Stimulated activated CD4-positive, alpha-beta T cell treated with anti-CD3 and anti-CD28 coated beads, Interleukin-2, amount 100 ng/mL, for 24 hours (primary cell): ENCODE data around the gene HMGXB4.

ENCODE experiments used
- DNase-seq, 2 donors: peaks; one replicate each; pipeline ENCODE4 v3.0.0-alpha.2; 2020

The HMGXB4 gene

DNA sequence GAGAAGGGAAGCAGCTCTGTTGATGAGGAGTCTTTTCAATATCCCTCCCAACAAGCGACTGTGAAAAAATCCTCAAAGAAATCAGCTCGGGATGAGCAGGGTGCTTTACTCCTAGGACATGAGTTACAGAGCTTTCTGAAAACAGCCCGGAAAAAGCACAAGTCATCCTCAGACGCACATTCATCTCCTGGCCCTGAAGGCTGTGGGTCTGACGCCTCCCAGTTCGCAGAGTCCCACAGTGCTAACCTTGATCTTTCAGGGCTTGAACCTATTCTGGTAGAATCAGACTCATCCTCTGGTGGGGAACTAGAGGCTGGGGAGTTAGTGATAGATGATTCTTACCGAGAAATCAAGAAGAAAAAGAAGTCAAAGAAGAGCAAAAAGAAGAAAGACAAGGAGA is 7.7 kb downstream of the HMGXB4 start:
- no peak for DNase-seq

DNA sequence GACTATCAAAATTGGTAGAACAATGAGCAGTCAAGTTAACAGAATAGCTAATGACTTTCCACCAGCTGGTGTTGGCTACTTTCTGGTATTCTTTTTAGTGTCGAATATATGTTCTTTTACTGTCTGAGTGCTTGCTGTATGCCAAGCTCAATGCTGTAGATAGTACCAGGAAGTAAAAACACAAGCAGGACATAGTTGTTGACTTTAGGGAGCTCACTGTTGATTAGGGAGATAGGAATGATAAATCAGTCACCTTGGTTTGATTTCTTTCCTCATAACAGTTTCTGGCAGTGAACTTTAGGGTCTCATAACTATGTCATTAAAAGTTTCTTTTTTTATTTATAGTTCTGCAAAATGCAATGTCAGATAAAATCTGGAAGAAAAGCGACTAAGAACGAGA is 9.0 kb downstream of the HMGXB4 start:
- no peak for DNase-seq

DNA sequence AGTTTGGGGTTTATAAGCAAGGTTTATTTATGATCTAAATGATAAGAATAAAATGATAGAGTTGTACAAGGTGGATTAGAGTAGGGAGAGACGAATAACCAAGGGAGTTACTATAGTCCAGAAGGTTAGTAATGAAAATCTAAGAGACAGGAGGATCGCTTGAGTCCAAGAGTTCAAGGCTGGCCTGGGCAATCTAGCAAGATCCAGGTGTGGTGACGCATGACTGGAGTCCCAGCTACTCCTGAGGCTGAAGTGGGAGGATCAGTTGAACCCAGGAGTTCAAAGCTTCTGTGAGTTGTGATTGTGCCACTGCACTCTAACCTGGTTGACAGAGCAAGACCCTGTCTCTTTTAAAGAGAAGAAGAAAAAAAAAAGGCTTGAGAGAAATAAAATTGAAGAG is 12.3 kb downstream of the HMGXB4 start:
- no peak for DNase-seq

DNA sequence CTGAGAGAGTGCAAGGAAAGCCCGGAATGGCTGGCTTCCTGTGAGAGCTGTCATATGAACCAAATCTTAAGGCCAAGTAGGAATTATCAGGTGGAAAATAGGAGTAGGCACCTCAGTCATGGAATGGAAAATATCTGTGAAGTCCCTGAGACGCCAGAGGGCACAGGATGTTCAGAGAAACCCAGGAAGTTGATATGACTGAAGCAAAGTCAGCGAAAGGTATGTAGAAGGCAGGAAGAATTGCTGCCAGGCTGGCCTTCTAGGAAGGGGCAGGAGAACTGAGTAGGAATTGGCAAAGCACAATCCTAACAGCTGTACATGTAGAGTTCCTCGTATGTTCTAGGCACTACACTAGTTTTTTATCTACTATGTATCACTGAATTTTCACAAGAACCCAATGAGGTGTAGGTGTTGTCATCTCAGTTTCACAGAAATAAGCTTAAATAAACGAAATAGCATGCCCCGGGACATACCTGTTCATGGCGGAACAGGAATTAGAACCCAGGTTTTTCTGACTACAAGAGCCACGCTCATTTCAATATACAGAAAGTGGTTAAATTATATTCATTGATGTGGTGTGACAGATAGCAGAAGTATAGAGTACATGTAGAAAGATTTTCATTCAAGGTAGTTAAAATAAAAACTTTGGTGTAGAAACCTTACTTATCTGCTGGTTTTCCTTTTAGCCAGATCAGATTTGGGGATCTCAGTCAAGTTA is 17.0 kb downstream of the HMGXB4 start:
- no peak for DNase-seq

DNA sequence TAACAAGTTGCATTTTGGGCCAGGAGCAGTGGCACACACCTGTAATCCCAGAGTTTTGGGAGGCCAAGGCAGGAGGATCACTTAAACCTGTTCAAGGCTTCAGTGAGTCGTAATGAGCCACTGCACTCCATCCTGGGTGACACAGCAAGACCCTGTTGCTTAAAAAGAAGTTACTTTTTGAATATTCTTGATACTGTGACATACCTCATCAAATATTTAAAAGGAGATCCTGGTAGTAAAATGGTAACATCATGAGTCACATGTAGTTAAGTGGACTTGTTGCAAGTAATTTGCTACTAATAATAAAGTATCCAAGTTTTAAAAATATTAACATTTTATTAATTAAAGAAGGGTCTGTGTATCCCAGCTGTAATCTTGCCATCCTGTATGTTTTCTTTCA is 18.3 kb downstream of the HMGXB4 start:
- DNase-seq = no peak

DNA sequence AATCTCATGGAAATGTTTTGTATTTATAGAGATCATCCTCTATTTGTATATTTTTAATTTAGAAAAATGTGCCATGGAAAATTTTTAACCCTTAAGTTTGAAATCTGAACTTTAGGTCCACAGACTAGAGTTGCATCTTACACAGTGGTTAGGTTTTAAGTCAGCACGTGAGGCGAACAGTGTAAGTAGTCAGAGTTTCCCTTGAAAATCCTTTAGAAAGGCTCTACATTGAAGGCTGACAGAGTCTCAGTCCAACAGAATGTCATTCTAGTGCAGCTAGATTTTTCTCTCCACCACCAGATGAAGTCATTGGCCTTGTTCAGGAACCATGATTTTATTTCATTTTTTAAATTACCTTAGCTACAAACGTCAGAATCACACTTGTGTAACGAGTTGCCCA is 18.7 kb downstream of the HMGXB4 start:
- DNase-seq = no peak

DNA sequence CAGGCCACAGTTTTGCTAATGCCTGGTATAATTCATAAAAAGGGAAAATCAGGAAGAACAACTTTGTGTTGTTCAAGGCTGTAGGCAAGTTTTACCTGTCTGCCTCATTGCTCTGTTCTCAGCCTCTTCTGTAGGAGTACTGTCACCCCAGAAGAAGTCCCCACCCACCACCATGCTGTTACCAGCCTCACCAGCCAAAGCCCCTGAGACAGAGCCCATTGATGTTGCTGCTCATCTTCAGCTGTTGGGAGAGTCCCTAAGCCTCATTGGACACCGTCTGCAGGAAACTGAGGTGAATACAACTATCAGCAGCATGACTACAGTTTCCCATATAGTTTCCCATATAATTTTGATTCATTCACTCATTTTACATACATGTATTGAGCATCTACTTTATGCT is 30.8 kb downstream of the HMGXB4 start:
- DNase-seq = no peak

DNA sequence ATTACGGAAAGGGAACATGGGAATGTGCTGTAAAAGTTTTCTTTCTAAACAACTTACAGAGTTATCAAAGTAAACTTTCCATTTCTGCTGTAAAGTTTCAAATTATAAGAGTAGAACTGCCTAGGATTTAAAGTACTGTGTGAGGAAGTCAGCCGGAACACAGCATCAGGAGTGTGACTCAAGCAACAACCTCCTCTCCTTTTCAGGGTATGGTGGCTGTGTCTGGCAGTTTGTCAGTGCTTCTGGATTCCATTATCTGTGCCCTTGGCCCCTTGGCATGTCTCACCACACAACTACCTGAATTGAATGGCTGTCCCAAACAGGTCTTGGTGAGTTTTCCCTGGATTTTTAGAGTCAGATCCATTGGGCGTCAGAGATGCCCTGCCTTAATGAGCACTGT is 35.5 kb downstream of the HMGXB4 start:
- no peak for DNase-seq

DNA sequence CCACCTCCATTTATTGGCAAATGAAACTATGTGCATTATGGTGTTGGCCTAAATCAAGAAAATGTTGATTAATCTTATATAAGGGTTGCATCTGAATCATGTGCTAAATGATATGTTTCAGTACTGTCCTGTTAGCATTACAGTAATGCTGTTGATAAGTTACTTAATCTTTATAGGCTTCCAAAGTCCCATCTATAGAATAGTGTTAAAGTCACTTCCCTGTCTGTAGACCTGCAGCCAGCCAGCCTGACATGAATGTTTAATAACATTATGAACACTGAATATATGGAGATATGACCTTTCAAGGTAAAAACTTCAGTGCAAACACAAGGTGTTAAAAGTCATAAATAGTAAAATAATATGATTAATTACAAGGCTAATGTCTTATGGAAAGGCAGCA is 38.8 kb downstream of the HMGXB4 start:
- DNase-seq = no peak

DNA sequence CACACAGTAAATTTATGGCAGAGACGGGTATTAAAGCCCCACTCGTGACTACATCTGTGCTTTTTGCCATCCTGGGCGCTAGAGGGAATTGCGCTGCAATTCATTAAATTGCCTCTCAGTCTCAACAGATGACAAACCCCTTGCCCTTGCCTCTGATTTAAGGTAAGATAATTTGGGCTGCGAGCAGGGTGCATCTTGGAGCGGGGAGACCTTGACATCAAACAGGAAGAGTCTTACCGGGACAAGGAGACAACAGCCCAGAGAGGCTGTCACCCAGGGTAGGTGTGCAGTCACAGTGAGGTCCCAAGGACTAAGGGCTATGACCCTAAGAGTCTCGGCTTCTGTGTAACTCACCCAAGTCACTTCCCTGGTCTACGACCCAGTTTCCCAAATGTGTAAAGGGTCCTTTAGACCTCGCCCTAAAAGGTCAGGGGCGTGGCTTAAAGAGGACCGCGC is 42.0 kb downstream of the HMGXB4 start:
- DNase-seq = no peak

DNA sequence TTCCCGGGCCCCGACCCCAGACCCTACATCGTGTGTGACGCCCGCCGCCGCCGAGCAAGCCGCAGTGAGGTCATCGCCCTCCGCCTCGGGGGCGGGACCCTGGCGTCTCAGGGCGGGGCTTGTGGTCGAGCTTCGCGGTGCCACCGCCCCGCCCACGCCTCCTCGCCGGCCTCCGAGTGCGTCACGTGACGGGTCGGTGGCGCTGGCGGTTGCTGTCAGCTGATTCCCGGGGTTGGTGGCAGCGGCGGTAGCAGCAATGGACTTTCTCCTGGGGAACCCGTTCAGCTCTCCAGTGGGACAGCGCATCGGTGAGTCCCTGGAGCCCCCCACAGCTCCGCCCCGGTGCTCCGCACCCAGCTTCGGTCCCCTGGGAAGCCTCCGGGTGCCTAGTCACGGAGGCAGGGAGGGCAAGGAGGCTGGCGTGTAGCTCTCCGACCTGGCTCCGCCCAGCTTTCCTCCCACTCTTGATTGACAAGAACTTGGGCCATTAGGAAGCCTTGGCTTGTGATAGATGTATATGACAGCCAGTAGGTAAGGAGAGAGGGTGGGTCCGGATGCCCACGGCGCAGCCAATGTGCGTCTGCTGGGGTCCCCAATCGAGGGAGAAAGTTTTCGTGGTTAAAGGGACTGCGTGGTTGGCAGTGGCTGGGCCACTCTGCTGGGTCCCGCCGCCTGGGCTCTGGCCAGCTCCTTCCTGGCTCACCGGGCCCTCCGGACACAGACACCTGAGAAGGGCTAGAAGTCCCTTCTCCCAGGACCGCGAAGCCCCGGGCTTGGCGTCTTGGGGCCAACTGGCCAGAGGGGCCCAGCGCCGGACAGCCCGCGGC is 42.6 kb downstream of the HMGXB4 start, which contains the start of gene TOM1:
TSS of gene TOM1 (plus strand) at position 222 of the 827 bp plus-strand sequence. CDS start at position 257, 35 bp downstream.
- peak; percentile 97 to 98 for DNase-seq

DNA sequence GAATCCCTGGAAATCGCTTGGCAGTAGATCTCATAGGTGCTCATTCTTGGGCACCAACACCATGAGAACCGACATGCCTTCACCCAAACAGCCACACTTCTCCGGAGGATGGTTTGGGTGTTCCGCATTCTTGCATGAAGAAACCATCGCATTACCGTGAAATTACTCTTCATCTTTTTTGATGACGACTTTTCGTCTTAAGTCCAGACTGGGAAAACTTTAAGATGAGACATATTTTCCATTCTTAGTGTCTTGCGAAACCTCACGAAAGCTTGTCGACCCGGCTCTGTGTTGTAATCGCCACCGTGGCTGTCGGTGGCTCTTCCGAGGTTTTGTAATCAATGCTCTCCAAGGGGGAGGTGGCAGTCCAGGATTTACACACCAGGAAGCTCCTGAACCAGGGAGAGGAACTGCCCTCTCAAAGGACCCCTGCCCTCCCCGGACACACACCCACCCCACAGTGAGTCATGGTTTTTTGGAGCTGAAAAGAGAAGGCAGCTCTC is 44.1 kb downstream of the HMGXB4 start:
- peak in 1 of 2 donors; percentile 19 for DNase-seq

DNA sequence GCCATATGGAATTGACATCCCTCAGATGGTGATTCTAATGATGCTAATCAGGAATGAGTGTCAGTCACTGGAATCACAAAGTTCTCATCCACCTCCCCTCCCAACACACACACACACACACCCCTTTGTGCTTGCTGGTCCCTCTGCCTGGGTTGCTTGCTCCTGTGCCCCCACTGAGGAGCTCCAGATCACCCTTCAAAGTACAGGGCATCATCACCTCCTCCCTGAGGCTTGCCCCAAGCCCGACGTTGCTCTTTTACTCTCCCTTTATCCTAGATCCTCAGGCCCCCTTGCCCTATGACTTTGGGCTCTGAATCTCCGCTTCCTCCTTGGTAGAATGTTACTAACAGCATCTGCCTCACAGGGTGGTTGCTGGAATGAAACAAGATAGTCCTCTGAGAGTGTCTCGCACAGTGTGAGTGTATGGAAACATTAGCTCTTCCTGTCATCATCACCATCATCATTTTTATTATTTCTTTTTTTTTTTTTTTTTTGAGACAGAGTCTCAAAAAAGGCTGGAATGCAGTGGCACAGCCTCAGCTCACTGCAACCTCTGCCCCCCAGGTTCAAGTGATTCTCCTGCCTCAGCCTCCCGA is 45.8 kb downstream of the HMGXB4 start:
- DNase-seq = no peak

DNA sequence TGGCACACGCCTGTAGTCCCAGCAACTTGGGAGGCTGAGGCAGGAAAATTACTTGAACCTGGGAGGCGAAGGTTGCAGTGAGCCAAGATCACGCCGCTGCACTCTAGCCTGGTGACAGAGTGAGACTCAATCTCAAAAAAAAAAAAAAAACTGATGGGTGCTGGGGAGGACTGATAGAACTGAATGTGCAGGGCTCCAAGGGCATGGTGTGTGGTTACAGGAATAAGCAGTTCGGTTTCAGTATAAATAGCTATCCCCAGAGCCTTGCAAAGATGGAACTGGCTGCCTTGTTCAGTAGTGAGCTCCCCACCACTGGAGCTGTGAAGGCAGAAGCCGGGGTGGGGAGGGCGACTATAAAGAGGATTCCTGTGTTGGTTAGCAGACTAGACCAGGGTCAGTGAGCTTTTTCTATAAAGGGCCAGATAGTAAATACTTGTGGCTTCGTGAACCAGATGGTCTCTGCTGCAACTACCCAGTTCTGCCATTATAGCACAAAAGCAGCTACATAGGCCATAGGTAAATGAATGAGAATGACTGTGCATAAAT is 48.3 kb downstream of the HMGXB4 start:
- DNase-seq = no peak

DNA sequence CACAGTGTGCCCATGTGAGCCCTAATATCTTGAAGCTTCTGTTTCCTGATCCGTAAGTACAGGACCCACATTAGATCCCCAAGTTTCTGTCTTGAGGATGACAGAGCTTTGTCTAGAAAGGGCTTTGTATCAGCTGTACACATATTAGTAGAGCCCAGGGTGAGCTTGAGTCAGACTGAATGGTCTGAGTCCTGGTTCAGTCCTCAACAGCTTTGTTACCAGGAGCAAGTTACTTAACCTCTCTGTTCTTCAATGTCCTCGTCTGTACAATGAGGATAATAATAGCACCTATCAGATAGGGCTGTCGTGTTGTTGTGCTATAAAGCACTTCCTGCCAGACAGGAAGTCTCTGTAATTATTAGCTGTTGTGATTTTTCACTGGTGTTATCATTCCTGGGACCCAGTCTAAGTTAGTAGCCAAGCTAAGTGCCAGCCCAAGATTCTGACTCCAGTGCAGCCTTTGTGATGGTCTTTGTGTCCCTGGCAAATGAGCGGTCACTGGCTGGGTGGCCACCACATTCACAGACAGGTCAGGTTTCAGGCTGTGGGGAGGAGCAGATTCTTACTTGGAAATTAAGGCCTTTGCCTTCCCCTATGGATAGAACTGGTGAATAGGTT is 49.2 kb downstream of the HMGXB4 start:
- no peak for DNase-seq

DNA sequence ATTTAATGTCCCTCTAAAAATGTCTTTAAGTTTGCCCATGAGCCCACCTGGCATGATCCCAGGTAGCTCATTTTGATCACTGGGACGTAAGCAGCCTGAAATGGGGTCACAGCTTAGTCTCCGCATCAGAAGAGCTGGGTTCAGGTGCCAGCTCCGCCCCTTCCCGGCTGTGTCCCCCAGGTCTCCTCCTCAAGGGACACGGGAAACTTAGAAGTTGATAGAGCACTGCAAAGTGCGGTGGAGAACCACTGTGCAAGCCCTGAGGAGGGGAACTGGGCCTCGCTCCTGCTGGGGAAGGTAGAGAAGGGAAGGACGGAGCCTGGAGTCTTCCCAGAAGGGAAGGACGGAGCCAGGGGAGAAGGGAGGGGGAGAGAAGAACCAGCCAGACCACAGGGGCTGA is 50.1 kb downstream of the HMGXB4 start:
- DNase-seq = no peak

DNA sequence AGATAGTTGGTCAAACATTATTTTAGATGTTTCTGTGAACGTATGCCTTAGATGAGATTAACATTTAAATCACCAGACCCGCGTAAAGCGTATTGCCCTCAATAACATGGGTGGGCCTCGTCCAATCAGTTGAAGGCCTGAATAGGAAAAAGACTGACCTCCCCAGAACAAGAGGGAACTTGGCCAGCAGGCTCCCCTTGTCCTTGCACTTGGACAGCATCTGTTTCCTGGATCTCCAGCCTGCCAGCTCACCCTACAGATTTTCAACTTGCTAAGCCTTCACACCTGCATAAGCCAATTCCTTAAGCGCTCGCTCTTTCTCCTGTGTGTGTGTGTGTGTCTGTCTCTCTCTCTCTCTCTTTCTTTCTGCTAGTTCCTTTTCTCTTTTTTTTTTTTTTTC is 50.6 kb downstream of the HMGXB4 start:
- DNase-seq = no peak

DNA sequence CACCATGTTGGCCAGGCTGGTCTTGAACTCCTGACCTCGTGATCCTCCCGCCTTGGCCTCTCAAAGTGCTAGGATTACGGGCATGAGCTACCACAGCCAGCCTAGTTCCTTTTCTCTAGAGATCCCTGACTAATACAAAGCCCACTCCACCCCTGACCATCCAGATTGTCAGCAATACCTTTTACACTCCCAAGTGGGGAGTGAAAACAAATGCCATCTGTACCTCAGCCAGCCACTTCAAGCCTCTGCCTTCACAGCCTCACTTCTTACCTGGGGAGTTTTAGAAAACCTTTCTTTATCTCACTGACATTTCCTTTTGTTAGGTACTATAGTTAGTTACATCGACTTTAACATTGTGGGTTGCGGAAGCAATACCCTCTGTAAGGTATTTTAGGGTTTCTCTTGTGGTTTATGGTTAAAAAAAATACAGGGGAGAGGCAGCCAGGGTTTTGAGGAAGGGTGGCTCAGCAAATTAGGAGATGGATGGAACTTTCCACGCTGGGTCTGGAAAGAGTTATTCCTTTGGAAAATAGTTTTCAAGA is 51.3 kb downstream of the HMGXB4 start:
- DNase-seq = no peak

DNA sequence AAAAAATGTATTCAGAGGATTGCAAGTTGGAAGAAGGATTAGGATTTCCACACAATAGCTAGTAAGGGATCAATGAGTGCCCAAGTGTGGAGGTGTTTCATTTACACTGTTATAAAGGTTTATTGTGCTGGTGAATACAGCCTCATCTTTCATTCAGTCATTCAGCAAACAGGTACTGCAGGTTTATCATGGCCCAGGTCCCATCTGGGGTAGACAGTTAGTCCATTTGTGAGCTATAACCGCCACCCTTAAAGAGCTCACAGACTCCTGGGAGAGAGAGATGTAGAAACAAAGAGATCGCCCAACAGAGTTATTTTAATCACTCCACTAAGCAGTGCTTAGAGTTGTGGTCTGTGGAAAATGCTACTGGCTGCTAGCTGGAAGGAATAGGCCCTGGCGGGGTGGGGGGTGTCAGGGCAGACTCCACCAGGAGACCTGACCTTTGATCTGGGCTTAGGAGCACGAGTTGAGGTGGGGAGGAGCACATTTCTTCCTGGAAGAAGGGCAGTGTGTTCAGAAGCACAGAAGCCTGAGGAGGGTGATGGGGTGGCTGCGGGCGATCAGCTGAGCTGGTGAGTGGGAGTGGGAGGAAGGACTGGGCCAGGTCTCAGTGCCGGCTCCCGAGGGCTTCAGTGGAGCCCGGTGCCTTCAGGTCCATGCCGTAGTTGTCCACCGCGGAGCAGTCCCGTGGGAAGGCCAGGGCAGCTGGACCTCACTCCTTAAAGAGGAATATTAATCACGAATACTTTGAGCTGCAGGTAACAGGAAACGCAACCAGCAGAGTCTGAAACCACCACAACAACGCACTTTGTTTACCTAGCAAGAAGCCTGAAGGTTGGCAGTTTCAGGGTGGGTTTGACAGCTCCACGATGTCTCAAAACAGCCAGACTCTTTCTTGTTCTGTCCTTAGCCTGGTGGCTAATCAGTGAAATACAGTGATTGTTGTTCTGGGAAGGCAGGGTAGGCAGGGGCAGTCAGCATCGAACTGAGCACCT is 53.6 kb downstream of the HMGXB4 start:
- no peak for DNase-seq

DNA sequence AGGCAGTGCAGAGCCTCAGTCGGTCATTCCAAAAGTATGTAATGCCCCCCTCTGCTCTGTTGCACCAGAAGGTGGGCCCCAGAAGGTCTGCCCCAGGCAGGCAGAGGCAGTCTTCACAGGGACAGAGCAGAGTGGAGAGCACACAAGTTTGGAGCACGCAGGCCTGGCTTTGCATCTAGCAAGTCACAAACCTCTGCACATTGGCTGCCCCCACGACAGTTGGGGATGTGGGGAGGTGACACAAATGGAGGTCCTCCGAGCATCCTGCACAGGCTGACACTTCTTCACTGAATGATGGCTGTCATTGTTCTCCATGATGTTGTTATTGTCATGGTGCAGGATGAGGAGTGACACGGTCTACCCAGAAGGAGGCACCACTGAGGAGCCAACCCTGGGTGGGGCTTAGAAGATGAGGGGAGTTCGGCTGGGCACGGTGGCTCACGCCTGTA is 54.3 kb downstream of the HMGXB4 start:
- no peak for DNase-seq
